ENCODE measurements around the gene TBC1D1. TPM values are rescaled to one million over a fixed set of nuclear protein-coding genes. Genes with fewer than 3 reads are reported as not detected.
A peak's percentile ranks its signal among the peaks of the same experiment; 100 is the strongest.

TBC1D1 gene
- total RNA-seq, 1 experiment from 2014 or later: 28.5 TPM

DNA sequence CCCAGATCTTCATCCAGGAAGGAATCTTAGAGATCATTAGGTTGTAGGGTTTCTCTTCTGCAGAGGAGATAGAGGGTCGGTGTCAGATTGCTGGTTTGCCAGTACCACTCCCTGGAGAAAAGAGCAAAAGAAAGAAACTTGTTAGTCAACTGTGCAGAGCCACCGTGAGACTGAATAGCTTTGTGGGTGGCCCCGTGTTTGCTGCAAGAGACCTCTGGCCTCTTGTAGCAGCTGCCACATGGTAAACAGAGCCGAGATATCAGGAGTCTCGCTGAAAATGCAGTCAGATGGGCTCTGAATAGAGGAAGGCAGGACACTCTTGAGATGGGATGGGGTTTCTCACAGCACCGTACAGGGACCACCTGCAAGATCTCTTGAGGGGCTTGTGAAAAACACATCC is 219.0 kb downstream of the TBC1D1 start:
- H3K9me3 Mint-ChIP-seq (ENCODE audit: unreplicated experiment): no peaks in the 10 kb centered on the region
- Histone ChIP-seq H3K27me3 (replicated peaks; ENCODE audit: control insufficient read depth, insufficient read depth, low read length) (no peaks in the 10 kb centered on the region), H3K36me3 (ENCODE audit: control insufficient read depth, insufficient read depth, low read length) (no peaks in the 10 kb centered on the region), H3K4me1 (peaks cover 18% of the 10 kb centered on the region), H3K4me3 (ENCODE audit: low read depth, low read length) (no peak overlapping the region), H3K9me3 (no peaks in the 10 kb centered on the region)
- peaks cover 10% of the 10 kb centered on the region for H3K36me3 Mint-ChIP-seq (ENCODE audit: insufficient read depth, unreplicated experiment)
- DNase-seq: peak in 1 of 2 experiments; percentile 44
- intact Hi-C loops (cut with micrococcal nuclease; ENCODE audit: unreplicated experiment): loop anchor here (2.0 kb wide), 1 partner anchor 23 kb away; no protein-coding TSS in a partner anchor
- ChIA-PET CTCF (no interaction called here), POLR2A (no interaction called here)
- H3K27me3 Mint-ChIP-seq (ENCODE audit: insufficient read depth, unreplicated experiment): no peaks in the 10 kb centered on the region
- no TSS peak for BruUV-seq (replicated peaks)
- H3K4me3 Mint-ChIP-seq (ENCODE audit: unreplicated experiment): no peak overlapping the region
- TF ChIP-seq, protein P1, sequence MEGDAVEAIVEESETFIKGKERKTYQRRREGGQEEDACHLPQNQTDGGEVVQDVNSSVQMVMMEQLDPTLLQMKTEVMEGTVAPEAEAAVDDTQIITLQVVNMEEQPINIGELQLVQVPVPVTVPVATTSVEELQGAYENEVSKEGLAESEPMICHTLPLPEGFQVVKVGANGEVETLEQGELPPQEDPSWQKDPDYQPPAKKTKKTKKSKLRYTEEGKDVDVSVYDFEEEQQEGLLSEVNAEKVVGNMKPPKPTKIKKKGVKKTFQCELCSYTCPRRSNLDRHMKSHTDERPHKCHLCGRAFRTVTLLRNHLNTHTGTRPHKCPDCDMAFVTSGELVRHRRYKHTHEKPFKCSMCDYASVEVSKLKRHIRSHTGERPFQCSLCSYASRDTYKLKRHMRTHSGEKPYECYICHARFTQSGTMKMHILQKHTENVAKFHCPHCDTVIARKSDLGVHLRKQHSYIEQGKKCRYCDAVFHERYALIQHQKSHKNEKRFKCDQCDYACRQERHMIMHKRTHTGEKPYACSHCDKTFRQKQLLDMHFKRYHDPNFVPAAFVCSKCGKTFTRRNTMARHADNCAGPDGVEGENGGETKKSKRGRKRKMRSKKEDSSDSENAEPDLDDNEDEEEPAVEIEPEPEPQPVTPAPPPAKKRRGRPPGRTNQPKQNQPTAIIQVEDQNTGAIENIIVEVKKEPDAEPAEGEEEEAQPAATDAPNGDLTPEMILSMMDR (IDR thresholded peaks at IDR 0.05; ENCODE audit: insufficient read depth in 1 of 2, low read depth in 1 of 2, low read length in 1 of 2, severe bottlenecking in 1 of 2, unreplicated experiment in 1 of 2): no peak
- H3K27ac Mint-ChIP-seq (ENCODE audit: unreplicated experiment): peak overlapping the region; percentile 23
- H3K4me1 Mint-ChIP-seq (ENCODE audit: low read depth, unreplicated experiment): peaks cover 30% of the 10 kb centered on the region

- H3K4me1 Mint-ChIP-seq (ENCODE audit: low read depth, unreplicated experiment): peaks cover 30% of the 10 kb centered on the region
- intact Hi-C loops (cut with micrococcal nuclease; ENCODE audit: unreplicated experiment): loop anchor here (2.0 kb wide), 1 partner anchor 22 kb away; no protein-coding TSS in a partner anchor
Observed at GRCh38 chr4:38111024-38111423, 220.1 kb downstream of the TBC1D1 start.

DNA sequence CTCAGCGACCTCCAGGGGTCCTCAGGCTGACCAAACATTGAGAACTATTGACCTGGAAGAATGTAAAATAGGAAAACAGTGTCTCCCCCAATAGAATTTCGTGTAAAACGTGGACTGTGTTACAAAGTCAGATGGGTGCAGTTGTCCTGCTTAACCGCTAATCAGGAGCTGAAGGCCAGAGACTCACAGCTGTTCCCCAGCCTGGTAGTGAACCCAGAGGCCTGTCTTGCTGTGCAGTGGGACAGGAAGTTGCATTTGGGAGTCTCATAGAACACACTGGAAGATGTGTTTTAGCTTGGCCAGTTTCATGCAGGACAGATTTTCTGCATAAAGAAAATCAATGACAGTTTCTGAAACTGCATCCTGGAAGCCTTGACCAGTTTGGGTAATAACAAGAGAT is 220.8 kb downstream of the TBC1D1 start:
- Histone ChIP-seq H3K9me3 (no peaks in the 10 kb centered on the region), H3K4me1 (peaks cover 18% of the 10 kb centered on the region), H3K36me3 (ENCODE audit: control insufficient read depth, insufficient read depth, low read length) (no peaks in the 10 kb centered on the region), H3K4me3 (ENCODE audit: low read depth, low read length) (no peak overlapping the region), H3K27me3 (replicated peaks; ENCODE audit: control insufficient read depth, insufficient read depth, low read length) (no peaks in the 10 kb centered on the region)
- CTCF ChIA-PET: no interaction called here
- Mint-ChIP-seq H3K4me3 (ENCODE audit: unreplicated experiment) (no peak overlapping the region), H3K9me3 (ENCODE audit: unreplicated experiment) (no peaks in the 10 kb centered on the region), H3K4me1 (ENCODE audit: low read depth, unreplicated experiment) (peaks cover 34% of the 10 kb centered on the region), H3K36me3 (ENCODE audit: insufficient read depth, unreplicated experiment) (peaks cover 10% of the 10 kb centered on the region), H3K27ac (ENCODE audit: unreplicated experiment) (no peak overlapping the region), H3K27me3 (ENCODE audit: insufficient read depth, unreplicated experiment) (no peaks in the 10 kb centered on the region)
- DNase-seq: no peak
- TF ChIP-seq, protein P1 (IDR thresholded peaks at IDR 0.05; ENCODE audit: insufficient read depth in 1 of 2, low read depth in 1 of 2, low read length in 1 of 2, severe bottlenecking in 1 of 2, unreplicated experiment in 1 of 2): no peak
- POLR2A ChIA-PET: no interaction called here
- BruUV-seq (replicated peaks): no TSS peak
- intact Hi-C loops (cut with micrococcal nuclease; ENCODE audit: unreplicated experiment): loop anchor here (2.0 kb wide), 1 partner anchor 21 kb away; no protein-coding TSS in a partner anchor

More at GRCh38 chr4:38111024-38111423, 220.1 kb downstream of the TBC1D1 start:
- H3K27me3 Mint-ChIP-seq (ENCODE audit: insufficient read depth, unreplicated experiment): no peaks in the 10 kb centered on the region
- no peak overlapping the region for H3K27ac Mint-ChIP-seq (ENCODE audit: unreplicated experiment)
- no peak overlapping the region for H3K4me3 Mint-ChIP-seq (ENCODE audit: unreplicated experiment)
- H3K4me1 ChIP-seq: peaks cover 18% of the 10 kb centered on the region
- H3K4me3 ChIP-seq (ENCODE audit: low read depth, low read length): no peak overlapping the region
- no TSS peak for BruUV-seq (replicated peaks)
- H3K9me3 ChIP-seq: no peaks in the 10 kb centered on the region
- no peaks in the 10 kb centered on the region for H3K27me3 ChIP-seq (replicated peaks; ENCODE audit: control insufficient read depth, insufficient read depth, low read length)
- no peak for DNase-seq
- ChIA-PET POLR2A (no interaction called here), CTCF (no interaction called here)
- H3K36me3 Mint-ChIP-seq (ENCODE audit: insufficient read depth, unreplicated experiment): peaks cover 10% of the 10 kb centered on the region
- H3K36me3 ChIP-seq (ENCODE audit: control insufficient read depth, insufficient read depth, low read length): no peaks in the 10 kb centered on the region
- no peaks in the 10 kb centered on the region for H3K9me3 Mint-ChIP-seq (ENCODE audit: unreplicated experiment)
- TF ChIP-seq, protein P1 (IDR thresholded peaks at IDR 0.05; ENCODE audit: insufficient read depth in 1 of 2, low read depth in 1 of 2, low read length in 1 of 2, severe bottlenecking in 1 of 2, unreplicated experiment in 1 of 2): no peak

All from Caco-2 (cell line).